CD8-positive, alpha-beta memory T cell (primary cell): ENCODE data around the gene FBXO47. TPM values are rescaled to one million over a fixed set of nuclear protein-coding genes. Genes with fewer than 3 reads are reported as not detected.
"Not testable (repeated sequence)": the region's sequence is repeated elsewhere in the genome, so short reads cannot be mapped to it uniquely, and the experiment has no call there.

Source experiments
- CTCF ChIA-PET: fragments of 350-600 bp; sonication (Branson Sonifier 250); formaldehyde crosslinking; loops from one replicate; lab custom pipeline; 2021; ENCODE audit warnings: antibody characterized with exemption; lab: Charles Lee
- POLR2A ChIA-PET: fragments of 350-600 bp; sonication (Branson Sonifier 250); formaldehyde crosslinking; loops from one replicate; lab custom pipeline; 2021; ENCODE audit warnings: antibody characterized with exemption; lab: Charles Lee
- DNase-seq, 5 donors: peaks; one replicate each; pipeline versions ENCODE4 v3.0.0 to v3.0.0-alpha.2; 2020 to 2022; ENCODE audit warnings: mixed read lengths in 1 of 5
- H3K27ac ChIP-seq: one replicate; pipeline ENCODE4 v1.7.0; 2013; ENCODE audit warnings: low read depth, mild to moderate bottlenecking, low read length, moderate library complexity
- H3K27me3 ChIP-seq: 2 replicates; pipeline ENCODE4 v1.7.0; 2013; ENCODE audit warnings: low read length, mild to moderate bottlenecking; ENCODE audit not compliant: insufficient read depth, poor library complexity, severe bottlenecking
- H3K36me3 ChIP-seq: 2 replicates; pipeline ENCODE4 v1.7.0; 2013; ENCODE audit warnings: mild to moderate bottlenecking, low read length, moderate library complexity; ENCODE audit not compliant: insufficient read depth
- H3K4me1 ChIP-seq: 2 replicates; pipeline ENCODE4 v1.7.0; 2013; ENCODE audit warnings: mild to moderate bottlenecking, low read length, moderate library complexity; ENCODE audit not compliant: insufficient read depth
- H3K4me3 ChIP-seq: 2 replicates; pipeline ENCODE4 v1.7.0; 2013; ENCODE audit warnings: mild to moderate bottlenecking, low read length
- H3K9me3 ChIP-seq: 2 replicates; pipeline ENCODE4 v1.7.0; 2013; ENCODE audit warnings: mild to moderate bottlenecking, low read length
- H3K27ac Mint-ChIP-seq, 8 donors: one replicate each; pipeline ENCODE4 v1.8.0; 2020 to 2021; ENCODE audit warnings: mixed read lengths in 8 of 8, mild to moderate bottlenecking in 6 of 8, inconsistent platforms in 3 of 8, moderate library complexity in 3 of 8
- H3K27me3 Mint-ChIP-seq, 2 donors: one replicate each; pipeline ENCODE4 v1.8.0; 2020 to 2021; ENCODE audit warnings: mixed read lengths in 2 of 2, mild to moderate bottlenecking in 1 of 2, moderate library complexity in 1 of 2
- H3K36me3 Mint-ChIP-seq, 3 donors: one replicate each; pipeline ENCODE4 v1.8.0; 2020 to 2021; ENCODE audit warnings: mixed read lengths in 3 of 3, inconsistent platforms in 1 of 3, mild to moderate bottlenecking in 1 of 3
- H3K4me1 Mint-ChIP-seq, 3 donors: one replicate each; pipeline ENCODE4 v1.8.0; 2020 to 2021; ENCODE audit warnings: mixed read lengths in 3 of 3, inconsistent platforms in 1 of 3, mild to moderate bottlenecking in 1 of 3
- H3K4me3 Mint-ChIP-seq, 7 donors: one replicate each; pipeline ENCODE4 v1.8.0; 2020 to 2021; ENCODE audit warnings: mixed read lengths in 7 of 7, mild to moderate bottlenecking in 6 of 7, moderate library complexity in 4 of 7, inconsistent platforms in 2 of 7
- H3K9me3 Mint-ChIP-seq, 5 donors: one replicate each; pipeline ENCODE4 v1.8.0; 2020 to 2022; ENCODE audit warnings: mixed read lengths in 5 of 5, mild to moderate bottlenecking in 3 of 5, moderate library complexity in 2 of 5, inconsistent platforms in 1 of 5
- polyA plus RNA-seq: library from polyadenylated mRNA; unstranded; fragments of 300-500 nt; fragmentation: Illumina TruSeq; gene quantifications from one replicate; pipeline ENCODE4 v1.2.3, GENCODE V29; 2021
- total RNA-seq, 2 experiments: library from RNA; stranded (reverse); gene quantifications; one replicate each; pipeline ENCODE4 v1.2.3, GENCODE V29; 2021

FBXO47 gene
- total and polyA plus RNA-seq, 3 experiments from 2014 or later = not detected

DNA sequence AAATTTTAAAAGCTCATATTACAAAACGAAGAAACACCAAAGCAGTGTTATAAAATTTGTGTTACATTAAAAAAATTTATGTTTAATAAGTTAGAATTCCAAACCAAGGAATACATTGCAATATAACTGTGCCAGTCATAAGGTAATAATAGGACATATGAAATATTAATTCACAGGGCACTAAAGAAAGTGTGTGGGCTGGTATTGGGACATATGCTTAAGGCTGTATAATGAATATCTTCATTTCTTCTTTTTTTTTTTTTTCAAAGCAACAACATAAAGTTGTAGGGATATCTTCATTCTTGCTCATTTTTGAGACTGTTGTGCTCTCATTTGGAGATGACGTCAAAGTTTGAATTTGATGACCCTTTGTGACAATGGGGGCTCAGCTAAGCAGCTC is 17.5 kb upstream of the FBXO47 start:
- CTCF ChIA-PET = interaction anchor here (1.2 to 4.9 kb wide), 8 partner anchors 59 to 264 kb away, joined by 4 to 128 read pairs (median 20); partner anchors contain the start of genes ARL5C, LASP1NB and PLXDC1
- Histone ChIP-seq H3K4me3 (no peak overlapping the region), H3K27me3 (no peaks in the 10 kb centered on the region), H3K36me3 (no peaks in the 10 kb centered on the region), H3K27ac (no peak overlapping the region), H3K9me3 (no peaks in the 10 kb centered on the region), H3K4me1 (no peaks in the 10 kb centered on the region)
- Mint-ChIP-seq H3K27ac (no peak overlapping the region), H3K27me3 (no peaks in the 10 kb centered on the region), H3K36me3 (no peaks in the 10 kb centered on the region), H3K4me3 (no peak overlapping the region), H3K9me3 (no peaks in the 10 kb centered on the region), H3K4me1 (peaks cover 0 to 5% (median 0%) of the 10 kb centered on the region in 3 donors)
- DNase-seq = no peak
- POLR2A ChIA-PET = interaction anchor here (2.9 kb wide), 1 partner anchor 168 kb away, joined by 33 read pairs; the partner anchor contains the start of gene PLXDC1

DNA sequence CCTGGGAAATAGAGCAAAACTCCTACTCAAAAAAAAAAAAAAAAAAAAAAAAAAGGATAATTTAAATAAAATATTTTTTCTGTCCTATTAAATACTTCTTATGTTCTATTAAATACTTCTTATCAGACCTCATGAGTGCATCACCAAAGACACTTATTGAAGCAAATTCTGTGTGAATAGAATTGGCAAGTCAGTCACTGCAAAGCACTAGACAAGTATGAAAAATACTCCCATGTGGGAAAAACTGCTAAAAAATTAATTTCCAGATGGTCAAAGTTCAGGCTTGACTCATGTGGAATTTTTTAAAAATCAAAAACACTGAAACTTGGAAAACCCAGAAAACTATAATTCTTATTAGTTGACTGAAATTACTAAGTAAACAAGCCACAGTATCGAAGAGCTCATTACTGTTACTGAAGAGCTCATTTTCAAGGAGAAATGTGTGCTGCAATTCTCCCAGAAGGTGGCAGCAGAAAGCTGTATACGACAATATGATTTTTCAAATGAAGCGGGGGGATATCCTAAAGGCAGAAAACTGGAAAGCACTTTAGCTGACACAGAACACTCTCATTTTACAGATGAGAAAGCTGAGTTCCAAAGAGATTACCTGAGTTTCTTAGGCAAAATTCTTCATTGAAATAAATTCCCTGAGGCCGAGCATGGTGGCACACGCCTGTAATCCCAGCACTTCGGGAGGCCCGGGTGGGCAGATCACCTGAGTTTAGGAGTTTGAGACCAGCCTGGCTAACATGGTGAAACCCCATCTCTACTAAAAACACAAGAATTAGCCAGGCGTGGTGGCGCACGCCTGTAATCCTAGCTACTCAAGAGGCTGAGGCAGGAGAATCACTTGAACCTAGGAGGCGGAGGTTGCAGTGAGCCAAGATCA is 15.9 kb upstream of the FBXO47 start:
- Histone ChIP-seq H3K27ac (no peak overlapping the region), H3K4me1 (no peaks in the 10 kb centered on the region), H3K36me3 (no peaks in the 10 kb centered on the region), H3K27me3 (no peaks in the 10 kb centered on the region), H3K9me3 (no peaks in the 10 kb centered on the region), H3K4me3 (no peak overlapping the region)
- Mint-ChIP-seq H3K27me3 (no peaks in the 10 kb centered on the region), H3K27ac (no peak overlapping the region), H3K36me3 (no peaks in the 10 kb centered on the region), H3K4me1 (peaks cover 0 to 5% (median 0%) of the 10 kb centered on the region in 3 donors), H3K4me3 (no peak overlapping the region), H3K9me3 (no peaks in the 10 kb centered on the region)
- ChIA-PET CTCF (interaction anchor here (0.6 to 4.9 kb wide), 51 partner anchors 9 to 298 kb away, joined by 3 to 128 read pairs (median 4); partner anchors contain the start of genes ARL5C, FBXO47, LASP1 and LASP1NB), POLR2A (interaction anchor here (0.9 to 2.9 kb wide), 3 partner anchors 113 to 182 kb away, joined by 3 to 33 read pairs (median 5); partner anchors contain the start of genes LASP1 and PLXDC1)
- DNase-seq = peak in 4 of 5 donors; percentile 27 to 62 (median 58)

DNA sequence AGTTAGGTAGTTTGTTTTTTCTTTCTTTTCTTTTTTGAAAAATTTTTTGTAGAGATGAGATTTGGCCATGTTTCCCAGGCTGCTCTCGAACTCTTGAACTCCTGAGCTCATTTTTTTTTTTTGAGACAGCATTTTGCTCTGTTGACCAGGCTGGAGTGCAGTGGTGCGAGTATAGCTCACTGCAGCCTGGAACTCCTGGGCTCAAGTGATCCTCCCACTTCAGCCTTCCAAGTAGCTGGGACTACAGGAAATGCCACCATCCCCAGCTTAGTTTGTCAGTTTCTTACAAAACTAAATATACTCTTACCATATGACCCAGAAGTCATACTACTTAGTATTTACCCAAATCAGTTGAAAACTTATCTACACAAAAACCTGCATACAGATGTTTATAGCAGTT is 14.4 kb upstream of the FBXO47 start:
- Mint-ChIP-seq H3K4me1 (peaks cover 0 to 5% (median 0%) of the 10 kb centered on the region in 3 donors), H3K27me3 (no peaks in the 10 kb centered on the region), H3K9me3 (no peaks in the 10 kb centered on the region), H3K4me3 (no peak overlapping the region), H3K27ac (no peak overlapping the region), H3K36me3 (no peaks in the 10 kb centered on the region)
- H3K4me3 ChIP-seq = no peak overlapping the region
- CTCF ChIA-PET = interaction anchor here (2.4 to 4.9 kb wide), 4 partner anchors 58 to 191 kb away, joined by 14 to 128 read pairs (median 64); partner anchors contain the start of genes LASP1NB and PLXDC1
- POLR2A ChIA-PET = interaction anchor here (0.6 kb wide), 1 partner anchor 159 kb away, joined by 6 read pairs; no protein-coding TSS in a partner anchor
- no peak overlapping the region for H3K27ac ChIP-seq
- H3K9me3 ChIP-seq = no peaks in the 10 kb centered on the region
- no peaks in the 10 kb centered on the region for H3K27me3 ChIP-seq
- no peaks in the 10 kb centered on the region for H3K4me1 ChIP-seq
- no peak for DNase-seq
- H3K36me3 ChIP-seq = no peaks in the 10 kb centered on the region

DNA sequence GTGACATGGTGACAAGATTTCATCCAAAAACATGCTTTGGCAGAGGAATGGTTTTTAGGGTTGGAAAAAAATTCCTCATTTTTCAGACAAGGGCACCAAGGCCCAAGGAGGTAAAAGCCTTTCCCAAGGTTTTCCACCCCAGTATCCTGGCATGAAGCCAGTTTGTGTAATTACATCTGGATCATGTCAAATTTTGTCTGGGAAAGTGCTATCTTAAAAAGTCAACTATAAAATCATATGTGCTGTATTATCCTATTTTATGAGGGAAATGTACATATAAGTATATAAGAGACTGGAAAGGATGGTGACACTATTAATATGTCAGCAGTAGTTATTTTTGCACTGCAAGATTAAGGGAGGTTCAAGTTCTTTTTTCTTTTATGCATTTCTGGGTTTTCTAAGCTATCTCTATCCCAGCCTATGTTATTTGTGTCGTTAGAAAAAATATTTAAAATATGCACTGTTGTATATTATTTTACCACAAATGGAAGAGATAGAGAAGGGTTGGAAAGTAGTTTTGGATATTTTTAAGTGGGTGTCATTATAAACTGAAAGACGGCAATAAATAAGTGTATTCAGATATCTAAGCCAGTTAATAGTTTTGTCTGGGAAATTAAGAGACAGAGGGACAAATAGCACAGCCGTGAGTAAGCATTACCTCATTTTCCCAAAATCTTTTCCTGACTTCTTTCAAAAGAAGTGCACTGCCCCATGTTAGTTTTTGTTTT is 13.5 kb upstream of the FBXO47 start:
- ChIA-PET CTCF (interaction anchor here (4.4 to 4.6 kb wide), 2 partner anchors 172 to 192 kb away, joined by 25 to 110 read pairs; partner anchors contain the start of gene PLXDC1), POLR2A (interaction anchor here (0.6 kb wide), 1 partner anchor 171 kb away, joined by 6 read pairs; the partner anchor contains the start of gene PLXDC1)
- Histone ChIP-seq H3K36me3 (no peaks in the 10 kb centered on the region), H3K4me1 (peaks cover 6% of the 10 kb centered on the region), H3K4me3 (no peak overlapping the region), H3K9me3 (no peaks in the 10 kb centered on the region), H3K27ac (no peak overlapping the region), H3K27me3 (no peaks in the 10 kb centered on the region)
- Mint-ChIP-seq H3K9me3 (no peaks in the 10 kb centered on the region), H3K4me3 (no peak overlapping the region), H3K4me1 (peaks cover 5 to 12% (median 6%) of the 10 kb centered on the region in 3 donors), H3K27ac (no peak overlapping the region), H3K36me3 (no peaks in the 10 kb centered on the region), H3K27me3 (no peaks in the 10 kb centered on the region)
- DNase-seq = no peak

DNA sequence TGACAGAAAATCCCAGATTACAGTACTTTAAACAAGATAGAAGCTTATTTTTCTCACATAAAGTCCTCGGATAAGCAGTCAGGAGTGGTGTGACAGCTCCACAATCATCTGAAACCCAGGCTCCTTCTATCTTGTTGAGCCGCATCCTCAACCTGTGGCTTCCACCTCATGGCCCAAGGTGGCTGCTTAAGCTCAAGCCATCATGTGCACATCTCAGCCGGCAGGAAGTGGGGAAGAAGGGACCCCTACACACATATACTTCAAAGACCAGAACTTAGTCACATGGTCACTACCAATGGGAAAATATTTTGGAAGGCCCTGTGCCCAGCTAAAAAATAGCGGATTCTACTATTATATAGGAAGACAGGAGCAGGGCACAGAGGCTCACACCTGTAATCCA is 11.0 kb upstream of the FBXO47 start:
- POLR2A ChIA-PET = no interaction called here
- H3K36me3 ChIP-seq = no peaks in the 10 kb centered on the region
- CTCF ChIA-PET = interaction anchor here (0.8 to 4.4 kb wide), 3 partner anchors 79 to 186 kb away, joined by 3 to 25 read pairs (median 3); partner anchors contain the start of gene PLXDC1

DNA sequence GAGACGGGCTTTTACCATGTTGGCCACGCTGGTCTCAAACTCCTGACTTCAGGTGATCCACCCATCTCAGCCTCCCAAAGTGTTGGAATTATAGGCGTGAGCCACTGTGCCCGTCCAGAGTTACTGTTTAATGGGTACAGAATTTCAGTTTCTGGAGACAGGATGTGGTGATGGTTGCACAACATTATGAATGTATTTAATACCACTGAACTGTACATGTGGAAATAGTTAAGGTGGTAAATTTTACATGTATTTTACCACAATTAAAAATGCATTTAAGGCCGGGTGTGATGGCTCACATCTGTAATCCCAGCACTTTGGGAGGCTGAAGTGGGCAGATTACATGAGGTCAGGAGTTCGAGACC is 9.0 kb upstream of the FBXO47 start:
- not testable (repeated sequence) for H3K27me3 Mint-ChIP-seq, H3K9me3 Mint-ChIP-seq, H3K4me1 Mint-ChIP-seq, H3K36me3 ChIP-seq, H3K4me3 ChIP-seq, H3K27me3 ChIP-seq, H3K9me3 ChIP-seq, H3K27ac ChIP-seq, H3K36me3 Mint-ChIP-seq, H3K4me1 ChIP-seq
- Mint-ChIP-seq H3K4me3 (peak overlapping the region in 2 of 7 donors; percentile 41 to 46), H3K27ac (peak overlapping the region in 2 of 8 donors; percentile 20 to 70)
- POLR2A ChIA-PET = interaction anchor here (0.7 kb wide), 1 partner anchor 16 kb away, joined by 5 read pairs; no protein-coding TSS in a partner anchor
- DNase-seq = peak in 1 of 5 donors; percentile 10
- CTCF ChIA-PET = interaction anchor here (0.6 to 1.3 kb wide), 5 partner anchors 13 to 1627 kb away, joined by 3 to 7 read pairs (median 4); no protein-coding TSS in a partner anchor

More for the DNA sequence above, 11.0 kb upstream of the FBXO47 start:
- no peak for DNase-seq
- no peaks in the 10 kb centered on the region for H3K27me3 ChIP-seq
- H3K4me3 ChIP-seq = no peak overlapping the region
- Mint-ChIP-seq H3K4me3 (no peak overlapping the region), H3K36me3 (no peaks in the 10 kb centered on the region), H3K4me1 (peaks cover 5 to 11% (median 6%) of the 10 kb centered on the region in 3 donors), H3K27ac (no peak overlapping the region), H3K27me3 (no peaks in the 10 kb centered on the region), H3K9me3 (no peaks in the 10 kb centered on the region)
- H3K27ac ChIP-seq = no peak overlapping the region
- H3K9me3 ChIP-seq = no peaks in the 10 kb centered on the region
- H3K4me1 ChIP-seq = peaks cover 6% of the 10 kb centered on the region

DNA sequence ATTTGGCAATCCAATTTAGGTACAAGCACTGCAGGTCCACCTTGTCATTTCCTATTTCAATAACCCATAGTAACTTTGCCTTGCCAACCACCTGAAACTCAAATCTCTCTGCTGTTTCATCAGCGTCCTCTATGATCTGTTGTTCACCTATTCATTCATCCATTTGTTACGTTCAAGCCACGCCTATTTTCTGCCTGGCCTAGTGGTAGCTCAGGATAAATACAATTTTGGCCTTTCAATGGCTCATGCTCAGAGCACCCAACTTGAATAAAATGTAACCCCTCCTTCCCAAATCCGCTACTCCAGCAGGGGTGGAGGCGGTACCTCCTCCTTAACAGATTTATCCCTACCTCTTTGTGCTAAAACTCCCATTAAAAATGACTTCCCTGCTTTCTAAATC is 3.6 kb upstream of the FBXO47 start:
- no peak for DNase-seq
- H3K9me3 Mint-ChIP-seq = no peaks in the 10 kb centered on the region
- H3K27me3 Mint-ChIP-seq = peaks cover 0 to 2% of the 10 kb centered on the region in 2 donors
- no peak overlapping the region for H3K27ac ChIP-seq
- H3K4me1 Mint-ChIP-seq = peaks cover 7 to 16% (median 9%) of the 10 kb centered on the region in 3 donors
- no peak overlapping the region for H3K4me3 Mint-ChIP-seq
- H3K4me3 ChIP-seq = no peak overlapping the region
- ChIA-PET POLR2A (no interaction called here), CTCF (interaction anchor here (1.4 to 1.9 kb wide), 2 partner anchors 204 to 242 kb away, joined by 3 to 6 read pairs; no protein-coding TSS in a partner anchor)
- no peaks in the 10 kb centered on the region for H3K36me3 Mint-ChIP-seq
- peaks cover 6% of the 10 kb centered on the region for H3K4me1 ChIP-seq
- no peaks in the 10 kb centered on the region for H3K36me3 ChIP-seq
- H3K27me3 ChIP-seq = no peaks in the 10 kb centered on the region
- no peaks in the 10 kb centered on the region for H3K9me3 ChIP-seq
- peak overlapping the region in 1 of 8 donors; percentile 43 for H3K27ac Mint-ChIP-seq
